ENCODE measurements around the gene SORCS2. TPM values are rescaled to one million over a fixed set of nuclear protein-coding genes. Genes with fewer than 3 reads are reported as not detected.

The SORCS2 gene
- total RNA-seq, 2 experiments from 2014 or later = not detected

DNA sequence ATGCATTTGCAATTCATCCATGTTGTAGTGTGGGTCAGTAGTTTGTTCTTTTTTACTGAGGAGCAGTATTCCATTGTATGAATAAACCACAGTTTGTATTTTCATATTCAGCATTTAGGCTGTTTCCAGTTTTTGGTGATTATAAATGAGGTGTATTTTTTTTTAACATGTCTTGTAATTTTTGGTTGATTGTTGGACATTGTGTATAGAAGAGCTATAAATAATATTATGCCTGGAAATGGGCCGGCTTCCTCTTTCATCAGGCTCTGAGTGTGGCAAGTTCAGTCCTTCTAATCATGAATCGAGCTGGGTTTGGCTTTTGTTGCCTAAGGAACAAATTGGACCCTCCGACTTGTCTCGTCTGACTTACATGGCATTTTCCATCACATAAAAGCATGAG is 126.7 kb downstream of the SORCS2 start:
- Mint-ChIP-seq H3K27ac (no peak overlapping the region), H3K36me3 (ENCODE audit: low read depth) (no peaks in the 10 kb centered on the region), H3K4me3 (no peak overlapping the region), H3K9me3 (ENCODE audit: insufficient read depth) (no peaks in the 10 kb centered on the region), H3K4me1 (ENCODE audit: low read depth) (no peaks in the 10 kb centered on the region), H3K27me3 (ENCODE audit: low read depth) (no peaks in the 10 kb centered on the region)
- DNase-seq (no peak), ATAC-seq (no peak)
- ChIA-PET POLR2A (interaction anchor here (0.5 kb wide), 1 partner anchor 675 kb away, joined by 3 read pairs; no protein-coding TSS in a partner anchor), CTCF (no interaction called here)

GRCh38 chr4:7320206-7320797 is 128.0 kb downstream of the SORCS2 start:
- CTCF ChIA-PET = no interaction called here
- Mint-ChIP-seq H3K27me3 (ENCODE audit: low read depth) (no peaks in the 10 kb centered on the region), H3K4me3 (no peak overlapping the region), H3K36me3 (ENCODE audit: low read depth) (no peaks in the 10 kb centered on the region), H3K27ac (no peak overlapping the region), H3K4me1 (ENCODE audit: low read depth) (no peaks in the 10 kb centered on the region), H3K9me3 (ENCODE audit: insufficient read depth) (no peaks in the 10 kb centered on the region)
- ATAC-seq (no peak), DNase-seq (no peak)
- POLR2A ChIA-PET = no interaction called here

- no peaks in the 10 kb centered on the region for H3K4me1 Mint-ChIP-seq (ENCODE audit: low read depth)
- H3K27me3 Mint-ChIP-seq (ENCODE audit: low read depth) = no peaks in the 10 kb centered on the region
- DNase-seq = no peak
- H3K4me3 Mint-ChIP-seq = no peak overlapping the region
- no peak for ATAC-seq
- no peaks in the 10 kb centered on the region for H3K36me3 Mint-ChIP-seq (ENCODE audit: low read depth)
- ChIA-PET CTCF (no interaction called here), POLR2A (no interaction called here)
- no peaks in the 10 kb centered on the region for H3K9me3 Mint-ChIP-seq (ENCODE audit: insufficient read depth)
- H3K27ac Mint-ChIP-seq = no peak overlapping the region
These were observed 130.0 kb downstream of the SORCS2 start for GRCh38 chr4:7322166-7322991.

DNA sequence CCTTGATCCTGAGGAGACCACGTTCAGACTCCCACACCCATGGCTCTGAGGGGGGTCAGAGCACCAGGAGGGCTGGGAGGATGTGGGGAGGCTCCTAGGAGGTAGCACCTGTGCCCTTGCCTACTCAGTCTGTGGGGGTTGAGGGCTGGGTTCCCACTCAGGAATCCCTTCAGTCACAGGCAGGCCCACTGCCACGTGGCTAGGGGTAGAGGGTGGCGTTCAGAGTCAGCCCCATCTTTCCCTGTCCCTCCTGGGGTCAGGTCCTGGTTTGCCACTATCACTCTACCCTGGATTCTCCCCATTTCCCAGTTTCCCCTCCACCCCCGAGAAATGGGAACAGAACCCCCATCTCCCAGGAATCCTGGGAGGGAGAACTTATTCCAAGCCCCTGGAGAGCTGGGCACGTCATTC is 131.1 kb downstream of the SORCS2 start:
- Mint-ChIP-seq H3K27me3 (ENCODE audit: low read depth) (no peaks in the 10 kb centered on the region), H3K27ac (no peak overlapping the region), H3K36me3 (ENCODE audit: low read depth) (no peaks in the 10 kb centered on the region), H3K4me3 (no peak overlapping the region), H3K4me1 (ENCODE audit: low read depth) (no peaks in the 10 kb centered on the region), H3K9me3 (ENCODE audit: insufficient read depth) (no peaks in the 10 kb centered on the region)
- CTCF ChIA-PET = no interaction called here
- no peak for DNase-seq
- ATAC-seq = no peak
- POLR2A ChIA-PET = no interaction called here

DNA sequence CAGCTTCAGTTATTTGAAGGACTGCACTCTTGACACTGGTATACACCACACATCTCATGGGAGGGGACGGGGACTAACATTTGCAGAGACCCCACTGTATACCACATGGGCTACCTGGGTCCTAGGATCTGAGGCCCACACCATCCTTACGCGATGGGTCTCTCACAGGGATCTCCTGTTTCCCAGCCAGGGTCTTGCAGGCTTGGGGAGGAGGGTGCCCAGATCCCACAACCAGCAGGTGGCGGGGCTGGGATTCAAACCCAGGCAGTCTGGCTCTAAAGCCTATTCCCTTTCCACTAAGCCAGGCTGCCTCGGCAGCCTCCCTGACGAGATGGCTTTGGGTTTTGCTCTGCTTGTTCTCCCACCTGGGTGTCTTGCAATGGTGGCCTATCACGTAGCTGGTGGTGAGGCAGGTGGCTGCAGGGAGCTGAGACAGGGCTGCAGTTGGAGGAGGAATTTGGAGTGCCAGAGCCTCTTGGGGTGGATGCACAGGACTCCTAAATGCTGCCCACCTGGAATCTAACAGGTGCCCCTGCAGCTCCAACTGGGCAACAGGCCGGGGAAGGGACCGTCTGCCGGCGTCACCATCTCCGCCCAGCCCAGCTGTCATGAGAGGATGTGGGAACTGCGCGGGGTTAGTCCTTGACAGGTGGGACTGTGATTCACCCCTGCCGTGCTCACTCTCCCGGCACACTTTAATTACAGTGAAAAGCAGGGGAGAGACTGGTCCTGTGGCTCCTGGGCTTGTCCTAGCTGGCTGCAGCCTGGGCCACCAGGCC is 131.7 kb downstream of the SORCS2 start:
- CTCF ChIA-PET = no interaction called here
- Mint-ChIP-seq H3K4me1 (ENCODE audit: low read depth) (no peaks in the 10 kb centered on the region), H3K4me3 (no peak overlapping the region), H3K27ac (no peak overlapping the region), H3K9me3 (ENCODE audit: insufficient read depth) (no peaks in the 10 kb centered on the region), H3K27me3 (ENCODE audit: low read depth) (no peaks in the 10 kb centered on the region), H3K36me3 (ENCODE audit: low read depth) (no peaks in the 10 kb centered on the region)
- ATAC-seq (no peak), DNase-seq (no peak)
- POLR2A ChIA-PET = no interaction called here

- no peaks in the 10 kb centered on the region for H3K9me3 Mint-ChIP-seq (ENCODE audit: insufficient read depth)
These were observed 132.3 kb downstream of the SORCS2 start for GRCh38 chr4:7324651-7325121.

GRCh38 chr4:7325541-7325940 is 133.2 kb downstream of the SORCS2 start:
- Mint-ChIP-seq H3K27ac (no peak overlapping the region), H3K9me3 (ENCODE audit: insufficient read depth) (no peaks in the 10 kb centered on the region), H3K4me1 (ENCODE audit: low read depth) (no peaks in the 10 kb centered on the region), H3K4me3 (no peak overlapping the region), H3K27me3 (ENCODE audit: low read depth) (no peaks in the 10 kb centered on the region), H3K36me3 (ENCODE audit: low read depth) (no peaks in the 10 kb centered on the region)
- no peak for ATAC-seq
- POLR2A ChIA-PET = no interaction called here
- CTCF ChIA-PET = interaction anchor here (0.9 kb wide), 1 partner anchor 10 kb away, joined by 3 read pairs; no protein-coding TSS in a partner anchor
- DNase-seq = no peak

More at GRCh38 chr4:7324651-7325121, 132.3 kb downstream of the SORCS2 start:
- Mint-ChIP-seq H3K36me3 (ENCODE audit: low read depth) (no peaks in the 10 kb centered on the region), H3K4me3 (no peak overlapping the region), H3K27ac (no peak overlapping the region), H3K27me3 (ENCODE audit: low read depth) (no peaks in the 10 kb centered on the region), H3K4me1 (ENCODE audit: low read depth) (no peaks in the 10 kb centered on the region)
- CTCF ChIA-PET = interaction anchor here (0.9 kb wide), 1 partner anchor 11 kb away, joined by 3 read pairs; no protein-coding TSS in a partner anchor
- no peak for ATAC-seq
- no peak for DNase-seq
- POLR2A ChIA-PET = no interaction called here

- no peaks in the 10 kb centered on the region for H3K9me3 Mint-ChIP-seq (ENCODE audit: insufficient read depth)
- H3K27ac Mint-ChIP-seq = no peak overlapping the region
- H3K4me3 Mint-ChIP-seq = no peak overlapping the region
- CTCF ChIA-PET = no interaction called here
- H3K27me3 Mint-ChIP-seq (ENCODE audit: low read depth) = no peaks in the 10 kb centered on the region
- DNase-seq (no peak), ATAC-seq (no peak)
- POLR2A ChIA-PET = no interaction called here
- H3K36me3 Mint-ChIP-seq (ENCODE audit: low read depth) = no peaks in the 10 kb centered on the region
- H3K4me1 Mint-ChIP-seq (ENCODE audit: low read depth) = no peaks in the 10 kb centered on the region
These were observed 134.0 kb downstream of the SORCS2 start for GRCh38 chr4:7326306-7326692.

GRCh38 chr4:7326693-7327340 is 134.5 kb downstream of the SORCS2 start:
- no peak for ATAC-seq
- no peaks in the 10 kb centered on the region for H3K36me3 Mint-ChIP-seq (ENCODE audit: low read depth)
- CTCF ChIA-PET = no interaction called here

GRCh38 chr4:7327341-7327885 is 135.1 kb downstream of the SORCS2 start:
- ATAC-seq = no peak
- H3K4me3 Mint-ChIP-seq = no peak overlapping the region
- POLR2A ChIA-PET = no interaction called here
- no peaks in the 10 kb centered on the region for H3K4me1 Mint-ChIP-seq (ENCODE audit: low read depth)
- CTCF ChIA-PET = no interaction called here
- no peaks in the 10 kb centered on the region for H3K9me3 Mint-ChIP-seq (ENCODE audit: insufficient read depth)
- no peaks in the 10 kb centered on the region for H3K27me3 Mint-ChIP-seq (ENCODE audit: low read depth)
- H3K36me3 Mint-ChIP-seq (ENCODE audit: low read depth) = no peaks in the 10 kb centered on the region
- no peak for DNase-seq
- H3K27ac Mint-ChIP-seq = no peak overlapping the region

More at GRCh38 chr4:7326693-7327340, 134.5 kb downstream of the SORCS2 start:
- Mint-ChIP-seq H3K27me3 (ENCODE audit: low read depth) (no peaks in the 10 kb centered on the region), H3K4me1 (ENCODE audit: low read depth) (no peaks in the 10 kb centered on the region), H3K4me3 (no peak overlapping the region), H3K9me3 (ENCODE audit: insufficient read depth) (no peaks in the 10 kb centered on the region), H3K27ac (no peak overlapping the region)
- POLR2A ChIA-PET = no interaction called here
- DNase-seq = no peak

DNA sequence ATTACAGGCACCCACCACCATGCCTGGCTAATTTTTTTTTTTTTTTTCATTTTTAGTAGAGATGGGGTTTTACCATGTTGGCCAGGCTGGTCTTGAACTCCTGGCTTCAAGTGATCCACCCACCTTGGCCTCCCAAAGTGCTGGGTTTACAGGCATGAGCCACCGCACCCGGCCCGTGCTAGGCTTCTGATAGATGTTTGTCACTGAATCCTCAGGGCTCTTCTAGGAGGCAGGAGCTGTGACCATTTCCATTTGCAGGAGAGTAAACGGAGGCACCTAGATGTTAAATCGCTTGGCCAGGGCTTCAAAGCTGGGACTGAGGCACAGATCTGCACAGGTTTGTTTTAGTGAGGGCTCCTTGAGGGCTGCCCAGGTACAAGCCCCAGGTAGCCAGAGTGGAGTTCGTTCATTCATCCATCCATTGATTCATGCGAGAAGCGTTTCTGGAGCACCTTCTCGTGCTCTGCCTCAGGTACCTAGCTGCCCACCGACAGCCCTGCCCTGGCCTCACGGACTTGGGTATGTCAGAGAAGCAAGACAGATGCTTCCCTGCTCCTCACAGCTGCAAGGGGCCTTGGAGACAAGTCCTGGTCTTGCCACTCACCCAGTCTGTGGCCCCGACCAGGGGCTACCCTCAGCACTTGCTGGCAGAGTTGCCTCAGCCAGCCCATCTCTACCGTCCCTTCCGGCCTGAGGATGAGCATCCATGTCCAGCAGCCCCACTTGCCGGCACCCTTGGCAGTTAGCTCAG is 136.0 kb downstream of the SORCS2 start:
- no peaks in the 10 kb centered on the region for H3K27me3 Mint-ChIP-seq (ENCODE audit: low read depth)
- ATAC-seq (no peak), DNase-seq (no peak)
- no peaks in the 10 kb centered on the region for H3K9me3 Mint-ChIP-seq (ENCODE audit: insufficient read depth)
- H3K4me1 Mint-ChIP-seq (ENCODE audit: low read depth) = no peaks in the 10 kb centered on the region
- H3K27ac Mint-ChIP-seq = no peak overlapping the region
- no peak overlapping the region for H3K4me3 Mint-ChIP-seq
- no peaks in the 10 kb centered on the region for H3K36me3 Mint-ChIP-seq (ENCODE audit: low read depth)
- ChIA-PET POLR2A (no interaction called here), CTCF (no interaction called here)

Measured in activated CD8-positive, alpha-beta T cell treated with anti-CD3 and anti-CD28 coated beads, Interleukin-2, amount 10 ng/mL, durations not matched to agents 7 days and 5 days (primary cell).